ENCODE measurements around the gene CAPN12. TPM values are rescaled to one million over a fixed set of nuclear protein-coding genes. Genes with fewer than 3 reads are reported as not detected.
A peak's percentile ranks its signal among the peaks of the same experiment; 100 is the strongest.

Gene CAPN12
- total and polyA plus RNA-seq, 2 of the 4 experiments (the other 2 are of a cell fraction), result 0.18 to 0.97 TPM

GRCh38 chr19:38692458-38693379, 51.6 kb downstream of the CAPN12 start:
- peak overlapping the region; percentile 14 for H4K5ac ChIP-seq (ENCODE audit: low read depth, low read length)
- H3K14ac ChIP-seq (replicated peaks; ENCODE audit: low read depth, low read length), result peak overlapping the region; percentile 65
- peaks cover 0 to 93% of the 10 kb centered on the region in 2 experiments; a peak in 3 of 4 replicates for H3K79me1 ChIP-seq (ENCODE audit: low read depth in 1 of 2, low read length in 2 of 2)
- H2AK9ac ChIP-seq (replicated peaks; ENCODE audit: low read depth, low read length, poor library complexity), result peak overlapping the region; percentile 95
- H2BK20ac ChIP-seq (ENCODE audit: low read depth, low read length), result peak overlapping the region; percentile 76; the same call in 1 of the 2 replicates
- peaks cover 26% of the 10 kb centered on the region for H3K36me3 ChIP-seq (ENCODE audit: control insufficient read depth, insufficient read depth, low read length)
- no peaks in the 10 kb centered on the region for H3K27me3 ChIP-seq (ENCODE audit: control insufficient read depth, insufficient read depth, low read length)
- WGBS, 2 experiments (ENCODE audit: extremely low coverage in 2 of 2, insufficient read length in 1 of 2), result 90% methylated on average over 2 of the region's 25 CpGs; no CpG with 5 or more reads in 1 of the 2 experiments
- peak overlapping the region; percentile 90 for H2BK15ac ChIP-seq (ENCODE audit: low read depth, low read length)
- H3K4me1 ChIP-seq (ENCODE audit: control insufficient read depth, insufficient read depth, low read length), result peaks cover 20% of the 10 kb centered on the region
- ChIA-PET CTCF (interaction anchor here (0.9 to 1.0 kb wide), 2 partner anchors 16 to 34 kb away, joined by 3 to 4 read pairs; no protein-coding TSS in a partner anchor), POLR2A (ENCODE audit: unreplicated experiment) (interaction anchor here (0.5 to 1.4 kb wide), 6 partner anchors 9 to 37 kb away, joined by 4 to 17 read pairs (median 4); no protein-coding TSS in a partner anchor)
- peak overlapping the region; percentile 88 to 90 for H4K8ac ChIP-seq (ENCODE audit: low read depth in 2 of 2, low read length in 2 of 2)
- intact Hi-C loops (cut with micrococcal nuclease), result no loop called here
- in situ Hi-C loops (cut with MboI; ENCODE audit: low sequenced_read_pairs), result no loop called here
- H4K91ac ChIP-seq (ENCODE audit: insufficient read depth, low read depth, low read length), result peak overlapping the region; percentile 95
- H2AK5ac ChIP-seq (ENCODE audit: low read depth, low read length), result peak overlapping the region; percentile 99
- peak overlapping the region; percentile 51 for H2AFZ ChIP-seq (replicated peaks; ENCODE audit: low read length, poor library complexity)
- H3K27ac ChIP-seq (ENCODE audit: insufficient read depth, low read length), result peak overlapping the region; percentile 96
- no peak for DNase-seq
- peak overlapping the region; percentile 53 for H3K9ac ChIP-seq (ENCODE audit: low read depth, low read length)
- no peak overlapping the region for H3K4me2 ChIP-seq (ENCODE audit: low read depth, low read length)
- H3K23ac ChIP-seq (ENCODE audit: low read depth, low read length), result peak overlapping the region; percentile 64
- no TSS peak for BruUV-seq (replicated peaks)
- peak overlapping the region; percentile 81 for H3K18ac ChIP-seq (ENCODE audit: low read depth, low read length)
- peaks cover 45% of the 10 kb centered on the region for H4K20me1 ChIP-seq (ENCODE audit: insufficient read depth, low read length)
- no peak overlapping the region for H3K4me3 ChIP-seq (ENCODE audit: insufficient read depth, low read depth, low read length)
- no peaks in the 10 kb centered on the region for H3K9me3 ChIP-seq (ENCODE audit: control insufficient read depth, insufficient read depth, low read length)
- peak overlapping the region; percentile 87 for H2BK120ac ChIP-seq (ENCODE audit: low read depth, low read length)
- peaks cover 41% of the 10 kb centered on the region for H3K9me1 ChIP-seq (ENCODE audit: insufficient read depth, low read length)
- peak overlapping the region; percentile 92 for H3K4ac ChIP-seq (ENCODE audit: low read depth, low read length)
- dilution Hi-C loops (cut with HindIII; ENCODE audit: low sequenced_read_pairs, unreplicated experiment), result no loop called here
- peak overlapping the region; percentile 72 for H3K56ac ChIP-seq (ENCODE audit: extremely low read depth, insufficient read depth, low read length)
- peak overlapping the region; percentile 95 for H2BK5ac ChIP-seq (ENCODE audit: low read depth, low read length, poor library complexity, severe bottlenecking)
- ATAC-seq (ENCODE audit: low read depth), result peak; percentile 12; the same call in 1 of the 2 replicates
- no peak for TF ChIP-seq CEBPB (IDR thresholded peaks at IDR 0.05; ENCODE audit: low read depth, low read length)
- no peak for TF ChIP-seq MXI1 (IDR thresholded peaks at IDR 0.05; ENCODE audit: borderline replicate concordance, low read depth, low read length)
- no peak for TF ChIP-seq RFX5 (IDR thresholded peaks at IDR 0.05; ENCODE audit: low read depth, low read length)
- no peak for TF ChIP-seq RAD21 (IDR thresholded peaks at IDR 0.05; ENCODE audit: low read length)
- TF ChIP-seq NFE2L2 (IDR thresholded peaks at IDR 0.05; ENCODE audit: low read depth, low read length), result no peak
- TF ChIP-seq CHD1 (IDR thresholded peaks at IDR 0.05; ENCODE audit: low read depth, low read length), result no peak
- no peak for TF ChIP-seq MAZ (IDR thresholded peaks at IDR 0.05; ENCODE audit: borderline replicate concordance, low read depth, low read length)
- no peak for TF ChIP-seq BHLHE40 (IDR thresholded peaks at IDR 0.05; ENCODE audit: low read depth, low read length)
- TF ChIP-seq FOS (IDR thresholded peaks at IDR 0.05; ENCODE audit: low read depth, low read length), result no peak
- no peak for TF ChIP-seq CTCF (conservative IDR thresholded peaks at IDR 0.05; ENCODE audit: low read depth, low read length)
- no peak for TF ChIP-seq RCOR1 (IDR thresholded peaks at IDR 0.05; ENCODE audit: insufficient replicate concordance, low read length)
- TF ChIP-seq POLR2A (IDR thresholded peaks at IDR 0.05; ENCODE audit: low read depth, low read length), result no peak
- TF ChIP-seq USF2 (IDR thresholded peaks at IDR 0.05; ENCODE audit: low read depth, low read length), result no peak
- TF ChIP-seq MAFK (IDR thresholded peaks at IDR 0.05; ENCODE audit: low read depth, low read length), result no peak

All from IMR-90 (cell line).